Ishikawa (cell line): Measurements from ENCODE around the gene DSCAML1.

Source experiments
- CEBPB ChIP-seq: IDR thresholded peaks from 2 replicates; pipeline ENCODE4 v1.6.1; 2012
- CREB1 ChIP-seq: IDR thresholded peaks from 2 replicates; pipeline ENCODE4 v1.6.1; 2012; ENCODE audit warnings: low read depth
- EGR1 ChIP-seq: IDR thresholded peaks from 2 replicates; pipeline ENCODE4 v1.6.1; 2012
- EP300 ChIP-seq: IDR thresholded peaks from 2 replicates; pipeline ENCODE4 v1.6.1; 2012; ENCODE audit warnings: borderline replicate concordance
- MAX ChIP-seq: IDR thresholded peaks from 2 replicates; pipeline ENCODE4 v1.6.1; 2012
- RAD21 ChIP-seq: IDR thresholded peaks from 2 replicates; pipeline ENCODE4 v1.6.1; 2012; ENCODE audit warnings: low read depth
- TAF1 ChIP-seq: IDR thresholded peaks from 2 replicates; pipeline ENCODE4 v1.6.1; 2012; ENCODE audit warnings: low read depth, mild to moderate bottlenecking
- USF1 ChIP-seq: IDR thresholded peaks from 2 replicates; pipeline ENCODE4 v1.6.1; 2012
- YY1 ChIP-seq: IDR thresholded peaks from 2 replicates; pipeline ENCODE4 v1.6.1; 2012; ENCODE audit warnings: low read depth

DNA sequence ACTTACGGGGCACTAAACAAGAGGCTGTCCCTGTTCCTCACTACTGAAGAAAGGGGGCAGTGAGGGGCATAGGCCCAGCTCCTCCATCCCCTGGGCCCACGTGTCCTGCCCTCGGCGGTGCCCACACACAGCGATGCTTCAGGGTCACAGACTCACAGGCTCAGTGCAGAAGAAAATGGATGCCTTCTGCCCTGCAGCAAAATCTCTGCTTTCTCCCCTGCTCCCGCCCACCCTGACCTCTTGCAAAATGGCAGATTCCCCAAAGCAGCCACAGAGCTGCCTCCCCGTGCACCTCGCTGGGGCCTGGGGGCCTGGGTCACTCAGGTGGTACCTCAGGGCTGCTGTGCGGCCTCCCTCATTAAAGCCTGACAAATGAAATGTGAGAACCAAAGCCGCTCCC is 204.0 kb downstream of the DSCAML1 start:
- TF ChIP-seq MAX: no peak
- no peak for TF ChIP-seq EP300
- no peak for TF ChIP-seq YY1
- TF ChIP-seq CREB1: no peak
- TF ChIP-seq USF1: no peak
- no peak for TF ChIP-seq RAD21
- TF ChIP-seq TAF1: no peak
- TF ChIP-seq EGR1: no peak
- TF ChIP-seq CEBPB: no peak
